Loucy (cell line): ENCODE results near the gene SCART1.

Experiments used
- CTCF ChIP-seq: fragments of 200-600 bp; sonication (generic); conservative IDR thresholded peaks from 2 replicates; pipeline ENCODE4 v1.5.1; 2014; ENCODE audit warnings: mild to moderate bottlenecking, antibody characterized with exemption, low read length
- EZH2phosphoT487 ChIP-seq: fragments of 200-600 bp; IDR thresholded peaks from 2 replicates; pipeline ENCODE4 v1.6.1; 2018; ENCODE audit warnings: antibody characterized with exemption, mild to moderate bottlenecking, moderate library complexity, borderline replicate concordance

GRCh38 chr10:133446979-133447378 lies 6.8 kb upstream of the SCART1 start:
- TF ChIP-seq CTCF = no peak
- TF ChIP-seq EZH2phosphoT487 = no peak
